ENCODE results near the gene FGF22. TPM values are rescaled to one million over a fixed set of nuclear protein-coding genes. Genes with fewer than 3 reads are reported as not detected.
"Not testable (repeated sequence)": the region's sequence is repeated elsewhere in the genome, so short reads cannot be mapped to it uniquely, and the experiment has no call there.

FGF22 gene
- total RNA-seq, 6 donors from 2014 or later: 0.40 to 6.3 (median 1.2) TPM; not detected in 1

DNA sequence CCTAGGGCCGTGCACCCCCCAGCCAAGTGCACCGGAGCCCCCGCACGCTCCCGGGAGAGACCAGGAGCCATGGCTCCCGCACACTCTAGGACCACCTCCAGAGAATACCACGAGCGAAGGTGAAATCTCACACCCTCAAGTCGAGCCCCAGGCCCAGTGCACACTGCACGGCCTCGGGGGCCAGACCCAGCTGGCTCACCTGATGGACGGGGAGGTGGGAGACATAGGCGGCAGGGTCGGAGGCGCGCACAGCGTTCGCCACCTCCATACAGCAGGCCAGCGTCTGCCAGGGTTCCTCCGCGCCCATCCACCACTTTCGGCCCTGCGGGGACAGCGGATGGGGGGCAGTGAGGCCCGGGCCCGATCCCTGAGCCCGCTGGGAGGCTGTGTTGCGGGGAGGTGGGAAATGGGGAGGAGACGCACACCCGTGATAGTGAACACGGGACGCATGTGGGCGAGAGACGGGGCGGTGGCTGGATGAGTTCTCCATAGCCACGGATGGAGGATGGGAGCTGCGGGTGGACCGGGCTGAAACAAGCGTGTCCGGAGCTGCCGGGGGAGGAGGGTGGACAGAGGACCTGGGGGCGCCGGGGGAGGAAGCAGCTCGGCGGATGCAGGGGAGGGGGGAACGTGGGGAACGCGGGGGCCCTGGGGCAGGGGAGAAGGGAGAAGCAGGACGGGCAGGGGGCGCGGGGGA, 19.4 kb upstream of the FGF22 start:
- peaks cover 16 to 86% (median 70%) of the 10 kb centered on the region in 4 donors for H3K36me3 ChIP-seq
- H3K27me3 ChIP-seq: peaks cover 0 to 7% (median 0%) of the 10 kb centered on the region in 4 donors
- DNase-seq: peak in 1 of 2 donors; percentile 70

GRCh38 chr19:621191-621590, 18.5 kb upstream of the FGF22 start:
- H3K4me3 ChIP-seq; H3K4me1 ChIP-seq; H3K9me3 ChIP-seq; H3K27ac ChIP-seq; DNase-seq; H3K27me3 ChIP-seq; ATAC-seq (ENCODE audit: low FRiP score in 2 of 2): not testable (repeated sequence)
- peaks cover 16 to 94% (median 75%) of the 10 kb centered on the region in 4 donors for H3K36me3 ChIP-seq
- 97 to 98% methylated on average over 37 to 45 of the region's 48 CpGs for WGBS, 2 donors

More for the DNA sequence above, 19.4 kb upstream of the FGF22 start:
- WGBS, 2 donors: 95 to 96% methylated on average over 41 of the region's 51 CpGs
- no peak for ATAC-seq (ENCODE audit: low FRiP score in 2 of 2)
- H3K4me1 ChIP-seq: peaks cover 0 to 12% (median 2%) of the 10 kb centered on the region in 4 donors
- TF ChIP-seq POLR2A (IDR thresholded peaks at IDR 0.05) (no peak), EP300 (IDR thresholded peaks at IDR 0.05) (no peak), POLR2AphosphoS5 (IDR thresholded peaks at IDR 0.05) (no peak)
- TF ChIP-seq, protein P1, sequence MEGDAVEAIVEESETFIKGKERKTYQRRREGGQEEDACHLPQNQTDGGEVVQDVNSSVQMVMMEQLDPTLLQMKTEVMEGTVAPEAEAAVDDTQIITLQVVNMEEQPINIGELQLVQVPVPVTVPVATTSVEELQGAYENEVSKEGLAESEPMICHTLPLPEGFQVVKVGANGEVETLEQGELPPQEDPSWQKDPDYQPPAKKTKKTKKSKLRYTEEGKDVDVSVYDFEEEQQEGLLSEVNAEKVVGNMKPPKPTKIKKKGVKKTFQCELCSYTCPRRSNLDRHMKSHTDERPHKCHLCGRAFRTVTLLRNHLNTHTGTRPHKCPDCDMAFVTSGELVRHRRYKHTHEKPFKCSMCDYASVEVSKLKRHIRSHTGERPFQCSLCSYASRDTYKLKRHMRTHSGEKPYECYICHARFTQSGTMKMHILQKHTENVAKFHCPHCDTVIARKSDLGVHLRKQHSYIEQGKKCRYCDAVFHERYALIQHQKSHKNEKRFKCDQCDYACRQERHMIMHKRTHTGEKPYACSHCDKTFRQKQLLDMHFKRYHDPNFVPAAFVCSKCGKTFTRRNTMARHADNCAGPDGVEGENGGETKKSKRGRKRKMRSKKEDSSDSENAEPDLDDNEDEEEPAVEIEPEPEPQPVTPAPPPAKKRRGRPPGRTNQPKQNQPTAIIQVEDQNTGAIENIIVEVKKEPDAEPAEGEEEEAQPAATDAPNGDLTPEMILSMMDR (IDR thresholded peaks at IDR 0.05): no peak
- no peak overlapping the region for H3K27ac ChIP-seq
- H3K4me3 ChIP-seq: no peak overlapping the region
- H3K9me3 ChIP-seq: no peaks in the 10 kb centered on the region

DNA sequence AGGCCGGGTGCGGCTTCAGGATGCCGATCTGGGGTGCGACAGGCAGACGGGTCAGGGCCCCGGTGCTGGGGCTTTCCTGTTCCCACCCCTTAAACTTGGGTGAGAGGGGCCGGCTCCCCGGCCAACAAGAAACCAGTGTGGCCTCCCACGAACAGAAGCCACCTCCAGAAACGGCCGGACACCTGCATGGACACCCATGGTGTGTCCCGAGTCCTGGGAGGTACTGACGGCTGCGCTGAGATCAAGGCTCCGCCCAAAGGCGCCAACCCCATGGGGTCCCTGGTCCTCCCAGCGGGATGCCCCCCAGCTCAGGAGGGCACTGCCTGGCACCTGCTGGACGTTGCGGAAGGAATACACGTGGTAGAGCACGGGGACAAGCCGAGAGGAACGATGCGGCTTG, 17.9 kb upstream of the FGF22 start:
- H3K27ac ChIP-seq: no peak overlapping the region
- DNase-seq (peak in 1 of 2 donors; percentile 59), ATAC-seq (ENCODE audit: low FRiP score in 2 of 2) (no peak)
- no peaks in the 10 kb centered on the region for H3K27me3 ChIP-seq
- no peak for TF ChIP-seq EP300 (IDR thresholded peaks at IDR 0.05)
- TF ChIP-seq POLR2A (IDR thresholded peaks at IDR 0.05): no peak
- no peak for TF ChIP-seq POLR2AphosphoS5 (IDR thresholded peaks at IDR 0.05)
- TF ChIP-seq, protein P1 (IDR thresholded peaks at IDR 0.05): no peak
- H3K4me3 ChIP-seq: no peak overlapping the region
- H3K9me3 ChIP-seq: no peaks in the 10 kb centered on the region
- peaks cover 16 to 92% (median 74%) of the 10 kb centered on the region in 4 donors for H3K36me3 ChIP-seq
- peaks cover 0 to under 1% (median 0%) of the 10 kb centered on the region in 4 donors for H3K4me1 ChIP-seq
- 100% methylated on average over 3 to 10 of the region's 24 CpGs for WGBS, 2 donors

- H3K36me3 ChIP-seq: peaks cover 16 to 83% (median 70%) of the 10 kb centered on the region in 4 donors
- peak in 1 of 2 donors; percentile 81 for DNase-seq
- TF ChIP-seq EP300 (IDR thresholded peaks at IDR 0.05) (no peak), POLR2AphosphoS5 (IDR thresholded peaks at IDR 0.05) (no peak), POLR2A (IDR thresholded peaks at IDR 0.05) (no peak)
- TF ChIP-seq, protein P1 (IDR thresholded peaks at IDR 0.05): no peak
Observed at GRCh38 chr19:622666-623065, 17.0 kb upstream of the FGF22 start.

DNA sequence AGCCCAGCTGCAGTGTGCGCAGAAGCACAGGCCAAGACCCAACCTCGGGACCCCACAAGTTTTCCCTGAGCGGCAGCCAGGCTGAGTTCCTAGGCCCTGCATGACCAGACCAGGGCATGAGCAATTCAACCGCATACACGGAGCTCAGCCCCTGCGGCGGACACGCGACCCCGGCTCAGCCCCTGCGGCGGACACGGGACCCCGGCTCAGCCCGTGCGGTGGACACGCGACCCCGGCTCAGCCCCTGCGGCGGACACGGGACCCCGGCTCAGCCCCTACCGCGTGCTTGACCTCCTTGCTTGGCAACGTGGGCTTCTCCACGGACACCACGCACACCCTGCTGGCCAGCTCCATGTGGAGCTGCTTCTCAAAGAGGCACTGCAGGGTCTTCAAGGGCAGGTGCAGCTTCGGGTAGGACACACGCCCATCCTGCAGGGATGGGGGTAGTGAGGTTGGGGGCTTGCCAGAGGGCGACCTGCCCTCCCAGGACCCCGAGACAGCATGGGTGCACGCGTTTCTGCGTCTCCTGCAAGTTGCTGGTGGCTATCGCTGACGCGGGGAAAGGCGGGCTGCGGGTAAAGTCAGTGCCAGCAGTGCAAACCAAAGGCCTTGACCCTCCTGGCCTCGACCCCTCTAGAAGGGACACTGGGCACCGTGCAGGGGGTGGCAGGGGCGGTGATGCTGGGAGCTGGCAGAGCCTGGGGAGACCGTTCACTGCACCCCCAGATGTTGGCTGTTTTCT, 16.3 kb upstream of the FGF22 start:
- DNase-seq (peak in 1 of 2 donors; percentile 80), ATAC-seq (ENCODE audit: low FRiP score in 2 of 2) (no peak)
- no peak overlapping the region for H3K27ac ChIP-seq
- no peak for TF ChIP-seq POLR2AphosphoS5 (IDR thresholded peaks at IDR 0.05)
- TF ChIP-seq, protein P1 (IDR thresholded peaks at IDR 0.05): no peak
- no peak for TF ChIP-seq EP300 (IDR thresholded peaks at IDR 0.05)
- TF ChIP-seq POLR2A (IDR thresholded peaks at IDR 0.05): no peak
- WGBS, 2 donors: 94 to 95% methylated on average over 27 to 44 of the region's 44 CpGs
- H3K9me3 ChIP-seq: no peaks in the 10 kb centered on the region
- H3K4me1 ChIP-seq: no peaks in the 10 kb centered on the region
- no peaks in the 10 kb centered on the region for H3K27me3 ChIP-seq
- no peak overlapping the region for H3K4me3 ChIP-seq
- peaks cover 12 to 82% (median 69%) of the 10 kb centered on the region in 4 donors for H3K36me3 ChIP-seq

More at GRCh38 chr19:622666-623065, 17.0 kb upstream of the FGF22 start:
- H3K4me1 ChIP-seq: no peaks in the 10 kb centered on the region
- no peak overlapping the region for H3K27ac ChIP-seq
- no peak for ATAC-seq (ENCODE audit: low FRiP score in 2 of 2)
- H3K9me3 ChIP-seq: no peaks in the 10 kb centered on the region
- H3K27me3 ChIP-seq: no peaks in the 10 kb centered on the region
- WGBS, 2 donors: 95 to 96% methylated on average over 21 to 37 of the region's 37 CpGs
- H3K4me3 ChIP-seq: no peak overlapping the region

All from upper lobe of left lung (tissue), 6 donors.